NOMO-1 treated with dmso at 0.1 percent for 144 hours (cell line): ENCODE results near the gene MLXIP.
A peak's percentile ranks its signal among the peaks of the same experiment; 100 is the strongest.
"Not testable (repeated sequence)": the region's sequence is repeated elsewhere in the genome, so short reads cannot be mapped to it uniquely, and the experiment has no call there.

Experiments
- DNase-seq: peaks from one replicate; lab custom pipeline; 2025; ENCODE audit not compliant: unreplicated experiment; lab: John Stamatoyannopoulos, UW

MLXIP gene

GRCh38 chr12:122051231-122051876, 27.2 kb upstream of the MLXIP start:
- DNase-seq, result no peak

GRCh38 chr12:122052285-122052684, 26.3 kb upstream of the MLXIP start:
- no peak for DNase-seq

DNA sequence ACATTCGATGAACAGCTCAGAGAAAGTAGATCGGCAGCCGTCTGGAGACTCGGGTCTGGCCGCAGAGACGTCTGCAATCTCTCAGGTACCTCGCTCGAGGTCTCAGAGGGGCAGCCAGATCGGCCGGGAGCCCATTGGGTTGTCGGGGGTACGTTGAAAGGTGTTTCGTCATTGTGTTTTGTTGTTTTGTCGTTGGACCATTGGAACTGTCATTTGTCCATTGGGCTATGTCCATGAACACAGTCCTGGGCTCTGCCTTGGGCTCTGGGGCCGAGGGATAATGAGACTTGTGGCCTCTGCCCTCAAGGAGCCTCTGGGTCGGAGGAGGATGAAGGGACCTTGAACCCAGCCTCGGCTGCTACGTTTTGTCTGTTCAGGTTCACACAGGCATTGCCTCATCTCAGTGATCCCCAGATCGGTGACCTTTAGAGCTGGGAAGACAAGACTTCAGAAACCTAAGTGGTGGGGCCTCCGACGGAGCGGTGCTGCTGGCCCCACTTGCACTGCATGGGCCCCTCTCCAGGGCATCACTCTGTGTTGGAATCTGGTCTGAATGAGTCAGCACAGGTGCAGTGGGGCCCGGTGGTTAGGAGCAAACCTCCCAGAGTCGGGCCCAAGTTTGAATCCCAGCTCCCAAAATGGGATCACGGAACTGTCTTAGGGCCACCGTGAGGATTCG, 23.6 kb upstream of the MLXIP start:
- no peak for DNase-seq

- DNase-seq, result not testable (repeated sequence)
Observed at GRCh38 chr12:122056406-122056805, 22.1 kb upstream of the MLXIP start.

GRCh38 chr12:122057007-122057735, 21.4 kb upstream of the MLXIP start:
- no peak for DNase-seq

GRCh38 chr12:122057769-122058168, 20.8 kb upstream of the MLXIP start:
- no peak for DNase-seq

- no peak for DNase-seq
Observed at GRCh38 chr12:122058549-122059149, 19.9 kb upstream of the MLXIP start.

- no peak for DNase-seq
Observed at GRCh38 chr12:122059203-122059960, 19.2 kb upstream of the MLXIP start.

GRCh38 chr12:122060081-122060501, 18.5 kb upstream of the MLXIP start:
- DNase-seq, result no peak

DNA sequence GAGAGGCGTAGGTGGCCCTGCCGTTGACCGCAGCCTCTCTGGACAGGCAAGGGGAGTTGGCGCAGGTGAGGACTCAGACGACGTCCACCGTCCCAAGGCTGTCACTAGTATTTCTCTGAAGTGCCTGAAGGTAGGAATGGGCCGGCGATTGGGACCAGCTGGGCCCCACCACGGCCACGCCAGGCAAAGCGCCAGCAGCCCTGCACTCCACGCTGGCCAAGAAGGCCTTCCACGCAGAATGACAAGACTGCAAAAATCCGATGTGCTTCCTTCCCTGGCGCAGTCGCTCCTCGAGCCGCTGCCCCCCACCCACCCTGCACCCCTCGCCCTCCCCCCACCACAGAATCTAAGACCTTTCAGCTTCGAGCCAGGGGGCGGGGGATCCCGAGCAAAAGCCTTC, 17.3 kb upstream of the MLXIP start:
- DNase-seq, result no peak

- peak; percentile 69 for DNase-seq
Observed at GRCh38 chr12:122062832-122063693, 15.5 kb upstream of the MLXIP start.

GRCh38 chr12:122063694-122064024, 14.9 kb upstream of the MLXIP start:
- DNase-seq, result no peak

GRCh38 chr12:122064025-122064777, 14.4 kb upstream of the MLXIP start:
- peak; percentile 73 for DNase-seq

GRCh38 chr12:122064780-122065588, 13.6 kb upstream of the MLXIP start:
- peak; percentile 14 for DNase-seq

- DNase-seq, result no peak
Observed at GRCh38 chr12:122067548-122067947, 11.0 kb upstream of the MLXIP start.

- no peak for DNase-seq
Observed at GRCh38 chr12:122067966-122068365, 10.6 kb upstream of the MLXIP start.

GRCh38 chr12:122072031-122072970, 6.3 kb upstream of the MLXIP start:
- no peak for DNase-seq

DNA sequence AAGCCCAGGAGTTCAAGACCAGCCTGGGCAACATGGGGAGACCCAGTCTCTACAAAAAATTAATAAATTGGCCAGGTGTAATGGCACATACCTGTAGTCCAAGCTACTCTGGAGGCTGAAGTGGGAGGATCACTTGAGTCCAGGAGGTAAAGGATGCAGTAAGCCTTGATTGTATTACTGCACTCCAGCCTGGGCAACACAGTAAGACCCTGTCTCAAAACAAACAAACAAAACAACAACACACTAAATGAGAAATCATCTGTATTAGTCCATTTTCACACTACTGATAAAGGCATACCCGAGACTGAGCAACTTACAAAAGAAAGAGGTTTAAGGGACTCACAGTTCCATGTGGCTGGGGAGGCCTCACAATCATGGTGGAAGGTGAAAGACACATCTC, 4.7 kb upstream of the MLXIP start:
- no peak for DNase-seq
